ENCODE data around the gene TXLNA. TPM values are rescaled to one million over a fixed set of nuclear protein-coding genes. Genes with fewer than 3 reads are reported as not detected.
A peak's percentile ranks its signal among the peaks of the same experiment; 100 is the strongest.
"Not testable (repeated sequence)": the region's sequence is repeated elsewhere in the genome, so short reads cannot be mapped to it uniquely, and the experiment has no call there.

TXLNA gene
- 30.8 TPM for polyA plus RNA-seq (ENCODE audit: insufficient read length)

GRCh38 chr1:32179443-32180185 is at the start of gene TXLNA:
Gene TXLNA, plus strand, starts transcription at chr1:32179675. Its CDS starts 671 bp downstream, at chr1:32180346.
- peak; percentile 95 for DNase-seq

- DNase-seq: not testable (repeated sequence)
Observed at GRCh38 chr1:32133950-32134280, 45.6 kb upstream of the TXLNA start.

- no peak for DNase-seq
Observed at GRCh38 chr1:32137111-32137510, 42.4 kb upstream of the TXLNA start.

GRCh38 chr1:32138965-32139364 is 40.5 kb upstream of the TXLNA start:
- no peak for DNase-seq

GRCh38 chr1:32142446-32143301 is 36.8 kb upstream of the TXLNA start:
- peak; percentile 92 for DNase-seq

GRCh38 chr1:32143302-32143695 is 36.2 kb upstream of the TXLNA start:
- not testable (repeated sequence) for DNase-seq

GRCh38 chr1:32144033-32144432 is 35.4 kb upstream of the TXLNA start:
- DNase-seq: no peak

- not testable (repeated sequence) for DNase-seq
Observed at GRCh38 chr1:32147799-32148198, 31.7 kb upstream of the TXLNA start.

GRCh38 chr1:32150847-32151246 is 28.6 kb upstream of the TXLNA start:
- no peak for DNase-seq

- peak; percentile 50 for DNase-seq
Observed at GRCh38 chr1:32151319-32151787, 28.1 kb upstream of the TXLNA start.

- no peak for DNase-seq
Observed at GRCh38 chr1:32159189-32159588, 20.3 kb upstream of the TXLNA start.

- DNase-seq: no peak
Observed at GRCh38 chr1:32163405-32163804, 16.1 kb upstream of the TXLNA start.

GRCh38 chr1:32165633-32166032 is 13.8 kb upstream of the TXLNA start:
- not testable (repeated sequence) for DNase-seq

- DNase-seq: no peak
Observed at GRCh38 chr1:32170991-32171390, 8.5 kb upstream of the TXLNA start.

GRCh38 chr1:32172621-32173245 is 6.7 kb upstream of the TXLNA start:
- no peak for DNase-seq

- no peak for DNase-seq
Observed at GRCh38 chr1:32178380-32179192, 889 bp upstream of the TXLNA start.

- DNase-seq: no peak
Observed at GRCh38 chr1:32179193-32179442, 357 bp upstream of the TXLNA start.

- peak; percentile 40 for DNase-seq
Observed at GRCh38 chr1:32180186-32181060, 948 bp downstream of the TXLNA start.

GRCh38 chr1:32181065-32181464 is 1.6 kb downstream of the TXLNA start:
- no peak for DNase-seq

GRCh38 chr1:32181563-32181962 is 2.1 kb downstream of the TXLNA start:
- no peak for DNase-seq

GRCh38 chr1:32182060-32182459 is 2.6 kb downstream of the TXLNA start:
- DNase-seq: no peak

GRCh38 chr1:32184650-32185049 is 5.2 kb downstream of the TXLNA start:
- DNase-seq: no peak
